ENCODE data around the gene RAD51D.

GRCh38 chr17:35147375-35147905, 27.8 kb upstream of the RAD51D start, which contains the start of gene UNC45B:
- TF ChIP-seq, protein P1, sequence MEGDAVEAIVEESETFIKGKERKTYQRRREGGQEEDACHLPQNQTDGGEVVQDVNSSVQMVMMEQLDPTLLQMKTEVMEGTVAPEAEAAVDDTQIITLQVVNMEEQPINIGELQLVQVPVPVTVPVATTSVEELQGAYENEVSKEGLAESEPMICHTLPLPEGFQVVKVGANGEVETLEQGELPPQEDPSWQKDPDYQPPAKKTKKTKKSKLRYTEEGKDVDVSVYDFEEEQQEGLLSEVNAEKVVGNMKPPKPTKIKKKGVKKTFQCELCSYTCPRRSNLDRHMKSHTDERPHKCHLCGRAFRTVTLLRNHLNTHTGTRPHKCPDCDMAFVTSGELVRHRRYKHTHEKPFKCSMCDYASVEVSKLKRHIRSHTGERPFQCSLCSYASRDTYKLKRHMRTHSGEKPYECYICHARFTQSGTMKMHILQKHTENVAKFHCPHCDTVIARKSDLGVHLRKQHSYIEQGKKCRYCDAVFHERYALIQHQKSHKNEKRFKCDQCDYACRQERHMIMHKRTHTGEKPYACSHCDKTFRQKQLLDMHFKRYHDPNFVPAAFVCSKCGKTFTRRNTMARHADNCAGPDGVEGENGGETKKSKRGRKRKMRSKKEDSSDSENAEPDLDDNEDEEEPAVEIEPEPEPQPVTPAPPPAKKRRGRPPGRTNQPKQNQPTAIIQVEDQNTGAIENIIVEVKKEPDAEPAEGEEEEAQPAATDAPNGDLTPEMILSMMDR (conservative IDR thresholded peaks at IDR 0.05 in 1 of 2, IDR thresholded peaks at IDR 0.05 in 1 of 2; ENCODE audit: extremely low read depth in 1 of 2, insufficient read depth in 1 of 2, low read depth in 1 of 2, low read length in 2 of 2): no peak
- no peak for TF ChIP-seq EZH2 (IDR thresholded peaks at IDR 0.05; ENCODE audit: borderline replicate concordance, low read length)
